Measurements from ENCODE around the gene RNF141. TPM values are rescaled to one million over a fixed set of nuclear protein-coding genes. Genes with fewer than 3 reads are reported as not detected.

The RNF141 gene
- total RNA-seq, 1 experiment from 2014 or later, result 31.7 TPM

DNA sequence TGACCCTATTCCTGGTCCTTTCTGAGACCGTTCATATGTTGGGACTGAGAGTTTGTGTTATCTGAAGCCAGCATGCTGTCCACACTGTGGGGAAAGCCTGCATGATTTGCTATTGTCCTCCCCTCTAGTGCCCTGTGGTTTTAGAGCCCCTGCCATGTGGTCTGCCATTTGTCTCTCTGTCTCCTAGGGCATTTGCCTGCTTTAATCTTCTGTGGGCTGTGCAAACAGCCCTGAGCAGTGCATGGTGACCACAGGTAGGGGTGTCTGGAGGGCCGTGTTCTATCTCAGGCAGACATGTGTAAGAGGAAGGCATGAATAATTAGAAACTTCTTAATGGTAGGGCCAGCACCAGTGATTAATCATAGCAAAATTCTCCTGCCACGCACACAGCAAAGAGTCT lies 62.9 kb downstream of the RNF141 start:
- no peak for DNase-seq (ENCODE audit: low read depth, low spot score)
- in situ Hi-C loops (cut with HindIII; ENCODE audit: low pct_unique_long_range_greater_than_20kb, low sequenced_read_pairs), result no loop called here

DNA sequence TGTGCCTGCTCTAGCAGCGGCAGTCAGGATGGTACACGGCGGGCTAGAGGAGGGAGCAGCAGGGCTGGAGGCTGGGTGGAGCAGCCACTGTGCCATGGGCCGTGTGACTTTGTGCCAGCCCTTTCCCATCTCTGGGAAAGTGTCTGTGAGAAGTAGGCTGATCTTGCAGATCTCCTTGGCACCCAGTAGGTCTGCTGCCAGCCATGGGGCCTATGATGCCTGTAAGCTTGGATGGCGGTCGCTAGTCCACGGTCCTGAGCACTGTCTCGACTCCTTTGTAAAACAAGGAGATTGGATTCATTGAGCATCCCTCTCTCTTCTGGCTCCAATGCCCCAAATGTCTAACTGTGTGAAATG lies 63.3 kb downstream of the RNF141 start:
- in situ Hi-C loops (cut with HindIII; ENCODE audit: low pct_unique_long_range_greater_than_20kb, low sequenced_read_pairs), result no loop called here
- DNase-seq (ENCODE audit: low read depth, low spot score), result no peak

DNA sequence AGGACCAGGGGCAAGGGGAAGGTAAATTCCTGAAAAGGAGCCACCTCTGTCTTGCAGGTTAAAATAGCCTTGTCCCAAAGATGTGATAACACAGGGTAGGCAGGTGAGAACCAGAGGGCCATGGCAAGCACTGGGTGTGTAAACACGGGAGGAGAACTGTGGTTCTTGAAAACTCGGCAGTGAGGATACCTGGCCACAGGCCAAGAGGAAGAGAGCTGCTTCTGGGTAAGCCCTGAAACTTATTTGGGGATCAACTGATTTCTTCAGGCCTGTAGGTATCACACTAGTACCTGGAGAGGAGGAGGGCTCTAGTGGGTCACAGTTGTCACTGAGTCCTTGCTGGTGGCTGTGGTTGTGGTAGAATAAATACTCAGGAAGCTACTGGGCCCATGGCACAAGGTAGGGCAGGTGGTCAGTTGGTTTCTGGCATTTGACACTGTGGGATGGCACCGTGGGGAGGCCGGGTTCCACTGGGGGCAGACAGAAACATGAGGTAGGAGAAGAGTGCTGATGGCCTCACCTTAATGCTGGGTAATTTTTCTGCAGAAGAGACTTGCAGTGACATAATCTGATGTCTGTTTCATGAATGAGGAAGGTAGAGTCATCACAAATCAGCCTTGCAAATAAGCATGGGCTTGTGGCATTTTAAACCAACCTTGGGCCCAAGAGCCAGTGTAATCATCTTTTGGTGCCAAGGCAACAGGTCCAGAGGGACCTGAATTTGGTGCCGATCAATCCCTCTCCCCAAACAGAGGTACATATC lies 63.9 kb downstream of the RNF141 start:
- in situ Hi-C loops (cut with HindIII; ENCODE audit: low pct_unique_long_range_greater_than_20kb, low sequenced_read_pairs), result no loop called here
- DNase-seq (ENCODE audit: low read depth, low spot score), result no peak

DNA sequence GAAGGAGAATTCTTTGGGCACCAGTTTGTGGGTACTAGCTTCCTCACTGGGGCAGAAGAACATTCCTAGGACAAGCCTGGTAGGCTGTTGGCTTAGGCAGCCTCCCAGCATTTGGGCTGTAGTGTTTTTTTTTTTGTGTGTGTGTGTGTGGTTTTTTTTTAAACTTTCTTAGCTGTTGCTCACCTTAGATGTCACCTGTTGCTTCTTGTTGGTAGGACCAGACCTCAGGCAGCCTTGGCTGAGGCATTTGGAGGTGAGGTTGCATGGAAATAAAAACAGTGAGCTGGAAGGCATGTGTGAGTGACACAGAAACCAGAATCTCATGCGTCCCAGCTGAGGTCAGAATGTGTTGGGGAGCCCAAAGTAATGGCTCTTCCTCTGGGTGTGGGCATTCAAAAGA lies 64.6 kb downstream of the RNF141 start:
- in situ Hi-C loops (cut with HindIII; ENCODE audit: low pct_unique_long_range_greater_than_20kb, low sequenced_read_pairs), result no loop called here
- DNase-seq (ENCODE audit: low read depth, low spot score), result no peak

DNA sequence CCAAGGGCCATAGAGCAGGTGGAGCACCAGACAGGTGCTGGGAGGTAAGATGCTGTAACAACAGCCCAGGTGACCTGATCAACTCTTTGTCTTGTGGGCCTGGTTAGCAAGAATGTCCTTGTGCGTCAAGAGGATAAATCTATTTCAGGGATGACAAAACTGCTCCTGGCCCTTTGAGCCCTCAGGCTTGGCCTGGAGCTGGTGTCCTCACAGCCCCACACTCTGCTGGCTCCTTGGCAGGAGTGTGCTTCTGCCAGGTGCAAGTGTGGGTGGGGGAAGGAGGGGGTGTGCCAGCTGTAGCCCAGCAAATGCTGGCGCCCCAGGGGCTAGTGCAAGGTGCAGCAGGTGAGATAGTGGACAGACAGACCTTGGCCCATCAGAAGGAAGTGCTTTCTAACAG lies 66.4 kb downstream of the RNF141 start:
- DNase-seq (ENCODE audit: low read depth, low spot score), result no peak
- in situ Hi-C loops (cut with HindIII; ENCODE audit: low pct_unique_long_range_greater_than_20kb, low sequenced_read_pairs), result no loop called here

DNA sequence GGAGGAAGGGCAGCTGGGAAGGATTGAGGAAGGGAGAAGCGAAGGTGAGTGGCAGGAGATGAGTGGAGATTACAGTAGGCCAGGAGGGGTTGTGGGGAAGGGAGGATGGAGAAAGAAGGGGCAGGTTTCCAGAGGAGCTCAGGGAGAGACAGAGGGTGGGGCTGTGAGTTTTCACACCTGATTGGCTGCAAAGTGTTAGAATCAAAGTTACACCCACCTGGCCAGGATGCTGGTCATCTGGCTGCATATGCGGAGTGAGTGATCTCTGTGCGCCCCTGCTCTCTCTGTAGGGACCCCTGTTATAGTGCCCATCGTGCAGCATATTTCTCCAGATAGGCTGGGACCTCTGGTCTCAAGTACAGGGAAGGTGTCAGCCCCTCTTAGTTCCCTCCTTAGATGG lies 67.6 kb downstream of the RNF141 start:
- in situ Hi-C loops (cut with HindIII; ENCODE audit: low pct_unique_long_range_greater_than_20kb, low sequenced_read_pairs), result no loop called here

DNA sequence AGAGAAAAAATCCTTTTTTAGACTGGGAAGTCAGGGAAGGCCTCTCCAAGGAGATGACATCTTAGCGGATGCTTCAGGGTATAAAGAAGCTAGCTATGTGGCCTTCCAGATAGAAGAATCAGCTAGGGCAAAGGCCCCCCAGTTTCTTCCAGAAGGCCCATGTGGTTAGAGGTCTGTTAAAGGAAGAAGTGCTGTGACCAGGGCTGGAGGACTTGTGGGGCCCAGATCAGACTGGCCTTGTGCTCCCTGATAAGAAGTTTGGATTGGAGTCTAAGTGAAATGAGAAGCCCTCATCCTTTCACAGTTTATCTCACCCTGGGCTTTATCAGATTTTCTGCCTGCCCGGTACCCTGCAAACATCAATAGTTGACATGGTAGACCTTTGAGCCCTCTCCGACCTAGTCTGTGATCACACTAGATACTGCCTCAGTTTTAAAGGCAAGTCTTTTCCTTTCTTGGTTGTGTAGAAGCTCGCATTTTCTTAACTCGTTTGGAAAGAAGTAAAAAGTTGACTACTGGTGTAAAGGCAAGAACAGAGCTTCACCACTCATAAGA lies 78.2 kb downstream of the RNF141 start:
- no peak for DNase-seq (ENCODE audit: low read depth, low spot score)
- in situ Hi-C loops (cut with HindIII; ENCODE audit: low pct_unique_long_range_greater_than_20kb, low sequenced_read_pairs), result no loop called here

More for the DNA sequence above, 67.6 kb downstream of the RNF141 start:
- no peak for DNase-seq (ENCODE audit: low read depth, low spot score)

Other genes with a start within 250 kb of the RNF141 start
- gene SBF2, start 247.0 kb downstream of the RNF141 start, total RNA-seq (2014; rRNA removed; shearing (Covaris generic)), result 27.8 and 29.6 TPM in 2 replicates
- gene ADM, start 236.1 kb downstream of the RNF141 start, total RNA-seq (2014; rRNA removed; shearing (Covaris generic)), result 113 and 114 TPM in 2 replicates
- gene AMPD3, start 85.9 kb downstream of the RNF141 start, total RNA-seq (2014; rRNA removed; shearing (Covaris generic)), result 1.4 and 1.8 TPM in 2 replicates
- gene LYVE1, start 27.5 kb upstream of the RNF141 start, total RNA-seq (2014; rRNA removed; shearing (Covaris generic)), result not detected in 2 replicates
- 0.08 and 0.21 TPM in 2 replicates for gene IRAG1, start 152.6 kb upstream of the RNF141 start, total RNA-seq (2014; rRNA removed; shearing (Covaris generic))
- 19.3 and 21.4 TPM in 2 replicates for gene CTR9, start 210.1 kb upstream of the RNF141 start, total RNA-seq (2014; rRNA removed; shearing (Covaris generic))